GM12864 (cell line): ENCODE measurements around the gene PHKA1.

Source experiments
- DNase-seq: peaks from one replicate; pipeline ENCODE4 v3.0.0-alpha.2; 2011; ENCODE audit warnings: low read depth
- H3K4me3 ChIP-seq: 2 replicates; pipeline ENCODE4 v1.5.1; 2011; ENCODE audit warnings: mild to moderate bottlenecking, low read depth, low read length, control low read depth
- TF ChIP-seq, protein P1 (sequence below): IDR thresholded peaks from 2 replicates; pipeline ENCODE4 v1.5.1; 2011; ENCODE audit warnings: low read depth, mild to moderate bottlenecking, moderate library complexity, low read length, control low read depth, inconsistent platforms; ENCODE audit errors: missing control alignments

The PHKA1 gene

DNA sequence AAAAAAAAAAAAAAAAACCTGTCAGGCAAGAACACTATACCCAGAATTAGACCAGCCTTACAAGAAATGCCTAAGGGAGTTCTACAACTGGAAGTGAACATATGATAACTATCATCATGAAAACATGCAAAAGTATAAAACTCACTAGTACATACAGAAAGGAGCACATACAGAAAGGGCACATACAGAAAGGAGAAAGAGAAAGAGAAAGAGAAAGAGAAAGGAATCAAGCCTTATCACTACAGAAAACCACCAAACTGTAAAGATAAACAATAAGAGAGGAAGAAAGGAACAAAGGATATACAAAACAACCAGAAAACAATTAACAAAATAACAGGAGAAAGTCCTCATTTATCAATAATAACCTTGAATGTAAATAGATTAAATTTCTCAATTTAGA lies 50.4 kb downstream of the PHKA1 start:
- TF ChIP-seq, protein P1, sequence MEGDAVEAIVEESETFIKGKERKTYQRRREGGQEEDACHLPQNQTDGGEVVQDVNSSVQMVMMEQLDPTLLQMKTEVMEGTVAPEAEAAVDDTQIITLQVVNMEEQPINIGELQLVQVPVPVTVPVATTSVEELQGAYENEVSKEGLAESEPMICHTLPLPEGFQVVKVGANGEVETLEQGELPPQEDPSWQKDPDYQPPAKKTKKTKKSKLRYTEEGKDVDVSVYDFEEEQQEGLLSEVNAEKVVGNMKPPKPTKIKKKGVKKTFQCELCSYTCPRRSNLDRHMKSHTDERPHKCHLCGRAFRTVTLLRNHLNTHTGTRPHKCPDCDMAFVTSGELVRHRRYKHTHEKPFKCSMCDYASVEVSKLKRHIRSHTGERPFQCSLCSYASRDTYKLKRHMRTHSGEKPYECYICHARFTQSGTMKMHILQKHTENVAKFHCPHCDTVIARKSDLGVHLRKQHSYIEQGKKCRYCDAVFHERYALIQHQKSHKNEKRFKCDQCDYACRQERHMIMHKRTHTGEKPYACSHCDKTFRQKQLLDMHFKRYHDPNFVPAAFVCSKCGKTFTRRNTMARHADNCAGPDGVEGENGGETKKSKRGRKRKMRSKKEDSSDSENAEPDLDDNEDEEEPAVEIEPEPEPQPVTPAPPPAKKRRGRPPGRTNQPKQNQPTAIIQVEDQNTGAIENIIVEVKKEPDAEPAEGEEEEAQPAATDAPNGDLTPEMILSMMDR, result no peak
- no peak for DNase-seq
- H3K4me3 ChIP-seq, result no peak overlapping the region

- no peak overlapping the region for H3K4me3 ChIP-seq
- TF ChIP-seq, protein P1, result no peak
- no peak for DNase-seq
Measured at GRCh38 chrX:72662020-72662747, 51.9 kb downstream of the PHKA1 start.

DNA sequence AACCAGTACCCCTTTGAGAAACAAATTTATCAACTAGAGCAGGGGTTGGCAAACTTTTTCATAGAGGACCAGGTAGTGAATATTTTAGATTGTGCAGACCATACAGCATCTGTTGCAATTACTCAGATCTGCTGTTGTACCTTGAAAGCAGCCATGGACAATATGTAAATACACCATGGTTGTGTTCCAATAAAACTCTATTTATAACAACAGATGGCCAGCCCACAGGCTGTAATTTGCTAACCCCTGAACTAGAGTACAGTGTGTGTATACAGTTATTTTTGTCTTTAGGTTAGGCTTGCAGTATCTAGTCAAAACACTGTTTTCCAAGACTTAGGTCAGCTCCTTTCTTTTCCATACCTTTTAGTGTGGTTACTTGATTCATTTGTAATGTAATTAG lies 54.4 kb downstream of the PHKA1 start:
- no peak for DNase-seq
- no peak overlapping the region for H3K4me3 ChIP-seq
- TF ChIP-seq, protein P1, result no peak

GRCh38 chrX:72652082-72652481 lies 62.0 kb downstream of the PHKA1 start:
- no peak for DNase-seq
- no peak overlapping the region for H3K4me3 ChIP-seq
- TF ChIP-seq, protein P1, result no peak

DNA sequence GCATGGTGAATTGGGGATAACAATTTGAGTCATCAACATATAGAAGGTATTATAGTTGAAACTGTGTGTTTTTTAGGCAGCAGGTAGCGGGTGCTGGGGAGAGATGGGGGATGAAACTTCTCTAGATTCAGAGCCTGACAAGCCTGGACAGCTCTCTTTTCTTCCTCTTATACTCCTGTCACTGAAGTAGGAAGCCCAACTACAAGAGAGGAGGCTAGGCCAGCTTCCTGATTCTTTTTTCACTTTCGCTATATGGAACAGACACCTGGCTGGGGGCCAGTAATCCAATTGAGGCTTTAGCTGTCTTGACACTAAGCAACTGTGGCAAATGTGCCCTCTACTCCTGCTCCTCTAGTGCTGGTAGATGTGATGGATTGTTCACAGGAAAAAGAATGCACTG lies 69.2 kb downstream of the PHKA1 start:
- H3K4me3 ChIP-seq, result no peak overlapping the region
- DNase-seq, result no peak
- TF ChIP-seq, protein P1, result no peak

- TF ChIP-seq, protein P1, result no peak
- DNase-seq, result no peak
- no peak overlapping the region for H3K4me3 ChIP-seq
Measured at GRCh38 chrX:72641611-72642010, 72.5 kb downstream of the PHKA1 start.

- no peak overlapping the region for H3K4me3 ChIP-seq
- TF ChIP-seq, protein P1, result no peak
- no peak for DNase-seq
Measured at GRCh38 chrX:72635930-72636329, 78.2 kb downstream of the PHKA1 start.
